ENCODE results near the gene SH3BP5. TPM values are rescaled to one million over a fixed set of nuclear protein-coding genes. Genes with fewer than 3 reads are reported as not detected.

The SH3BP5 gene
- total RNA-seq, 1 donor: 24.6 TPM

- Histone ChIP-seq H3K4me3 (ENCODE audit: low read length) (no peak overlapping the region), H3K27me3 (ENCODE audit: insufficient read depth, low read length) (no peaks in the 10 kb centered on the region), H3K4me1 (ENCODE audit: insufficient read depth, low read length) (peaks cover 94% of the 10 kb centered on the region), H3K9me3 (ENCODE audit: low read depth, low read length) (no peaks in the 10 kb centered on the region)
Measured at GRCh38 chr3:15287565-15288330, 44.6 kb downstream of the SH3BP5 start.

GRCh38 chr3:15286022-15286421 is 46.4 kb downstream of the SH3BP5 start:
- Histone ChIP-seq H3K27me3 (ENCODE audit: insufficient read depth, low read length) (no peaks in the 10 kb centered on the region), H3K9me3 (ENCODE audit: low read depth, low read length) (no peaks in the 10 kb centered on the region), H3K4me1 (ENCODE audit: insufficient read depth, low read length) (peaks cover 87% of the 10 kb centered on the region), H3K4me3 (ENCODE audit: low read length) (no peak overlapping the region)

GRCh38 chr3:15284121-15284889 is 48.1 kb downstream of the SH3BP5 start:
- Histone ChIP-seq H3K4me1 (ENCODE audit: insufficient read depth, low read length) (peaks cover 84% of the 10 kb centered on the region), H3K4me3 (ENCODE audit: low read length) (no peak overlapping the region), H3K9me3 (ENCODE audit: low read depth, low read length) (no peaks in the 10 kb centered on the region), H3K27me3 (ENCODE audit: insufficient read depth, low read length) (no peaks in the 10 kb centered on the region)

- peaks cover 78% of the 10 kb centered on the region for H3K4me1 ChIP-seq (ENCODE audit: insufficient read depth, low read length)
- no peaks in the 10 kb centered on the region for H3K9me3 ChIP-seq (ENCODE audit: low read depth, low read length)
- H3K27me3 ChIP-seq (ENCODE audit: insufficient read depth, low read length): no peaks in the 10 kb centered on the region
- H3K4me3 ChIP-seq (ENCODE audit: low read length): no peak overlapping the region
Measured at GRCh38 chr3:15283702-15284101, 48.7 kb downstream of the SH3BP5 start.

GRCh38 chr3:15281817-15282216 is 50.6 kb downstream of the SH3BP5 start:
- Histone ChIP-seq H3K4me1 (ENCODE audit: insufficient read depth, low read length) (peaks cover 74% of the 10 kb centered on the region), H3K27me3 (ENCODE audit: insufficient read depth, low read length) (no peaks in the 10 kb centered on the region), H3K9me3 (ENCODE audit: low read depth, low read length) (no peaks in the 10 kb centered on the region), H3K4me3 (ENCODE audit: low read length) (no peak overlapping the region)

- Histone ChIP-seq H3K4me1 (ENCODE audit: insufficient read depth, low read length) (peaks cover 76% of the 10 kb centered on the region), H3K9me3 (ENCODE audit: low read depth, low read length) (no peaks in the 10 kb centered on the region), H3K4me3 (ENCODE audit: low read length) (no peak overlapping the region), H3K27me3 (ENCODE audit: insufficient read depth, low read length) (no peaks in the 10 kb centered on the region)
Measured at GRCh38 chr3:15280853-15281532, 51.4 kb downstream of the SH3BP5 start.

- Histone ChIP-seq H3K4me1 (ENCODE audit: insufficient read depth, low read length) (peaks cover 78% of the 10 kb centered on the region), H3K27me3 (ENCODE audit: insufficient read depth, low read length) (no peaks in the 10 kb centered on the region), H3K9me3 (ENCODE audit: low read depth, low read length) (no peaks in the 10 kb centered on the region), H3K4me3 (ENCODE audit: low read length) (no peak overlapping the region)
Measured at GRCh38 chr3:15279671-15280402, 52.5 kb downstream of the SH3BP5 start.

- Histone ChIP-seq H3K4me3 (ENCODE audit: low read length) (no peak overlapping the region), H3K9me3 (ENCODE audit: low read depth, low read length) (no peaks in the 10 kb centered on the region), H3K4me1 (ENCODE audit: insufficient read depth, low read length) (peaks cover 78% of the 10 kb centered on the region), H3K27me3 (ENCODE audit: insufficient read depth, low read length) (no peaks in the 10 kb centered on the region)
Measured at GRCh38 chr3:15279205-15279604, 53.2 kb downstream of the SH3BP5 start.

- Histone ChIP-seq H3K9me3 (ENCODE audit: low read depth, low read length) (no peaks in the 10 kb centered on the region), H3K4me1 (ENCODE audit: insufficient read depth, low read length) (peaks cover 78% of the 10 kb centered on the region), H3K27me3 (ENCODE audit: insufficient read depth, low read length) (no peaks in the 10 kb centered on the region), H3K4me3 (ENCODE audit: low read length) (no peak overlapping the region)
Measured at GRCh38 chr3:15277861-15278500, 54.4 kb downstream of the SH3BP5 start.

- H3K27me3 ChIP-seq (ENCODE audit: insufficient read depth, low read length): no peaks in the 10 kb centered on the region
- H3K9me3 ChIP-seq (ENCODE audit: low read depth, low read length): no peaks in the 10 kb centered on the region
- no peak overlapping the region for H3K4me3 ChIP-seq (ENCODE audit: low read length)
- peaks cover 87% of the 10 kb centered on the region for H3K4me1 ChIP-seq (ENCODE audit: insufficient read depth, low read length)
Measured at GRCh38 chr3:15276028-15276724, 56.2 kb downstream of the SH3BP5 start.

GRCh38 chr3:15273227-15273626 is 59.2 kb downstream of the SH3BP5 start:
- H3K4me1 ChIP-seq (ENCODE audit: insufficient read depth, low read length): peaks cover 99% of the 10 kb centered on the region
- H3K4me3 ChIP-seq (ENCODE audit: low read length): no peak overlapping the region
- H3K9me3 ChIP-seq (ENCODE audit: low read depth, low read length): no peaks in the 10 kb centered on the region
- H3K27me3 ChIP-seq (ENCODE audit: insufficient read depth, low read length): no peaks in the 10 kb centered on the region

- Histone ChIP-seq H3K27me3 (ENCODE audit: insufficient read depth, low read length) (no peaks in the 10 kb centered on the region), H3K4me1 (ENCODE audit: insufficient read depth, low read length) (peaks cover 99% of the 10 kb centered on the region), H3K9me3 (ENCODE audit: low read depth, low read length) (no peaks in the 10 kb centered on the region), H3K4me3 (ENCODE audit: low read length) (no peak overlapping the region)
Measured at GRCh38 chr3:15272426-15273196, 59.8 kb downstream of the SH3BP5 start.

- Histone ChIP-seq H3K4me3 (ENCODE audit: low read length) (no peak overlapping the region), H3K27me3 (ENCODE audit: insufficient read depth, low read length) (no peaks in the 10 kb centered on the region), H3K9me3 (ENCODE audit: low read depth, low read length) (no peaks in the 10 kb centered on the region), H3K4me1 (ENCODE audit: insufficient read depth, low read length) (peaks cover 99% of the 10 kb centered on the region)
Measured at GRCh38 chr3:15271785-15272381, 60.5 kb downstream of the SH3BP5 start.

Measured in mononuclear cell (primary cell).